HepG2 (cell line): ENCODE results near the gene ZNF627.

Experiments
- AFF4 ChIP-seq: sonication (generic); formaldehyde crosslinking; IDR thresholded peaks from 2 replicates; pipeline ENCODE4 v1.4.0; 2020; ENCODE audit warnings: missing genetic modification reagents
- ATF2 ChIP-seq: sonication (generic); formaldehyde crosslinking; IDR thresholded peaks from 2 replicates; pipeline ENCODE4 v1.4.0; 2020; ENCODE audit warnings: missing genetic modification reagents
- CTCF ChIP-seq: sonication (generic); formaldehyde crosslinking; IDR thresholded peaks from 2 replicates; pipeline ENCODE4 v1.5.0; 2020; ENCODE audit warnings: mild to moderate bottlenecking, missing genetic modification reagents, moderate library complexity
- POLR2A ChIP-seq, 2 experiments: IDR thresholded peaks; 2 replicates each; pipeline ENCODE4 v1.6.1; 2011; ENCODE audit warnings: low read depth in 2 of 2, low read length in 2 of 2, mild to moderate bottlenecking in 1 of 2, moderate library complexity in 1 of 2; ENCODE audit not compliant: insufficient read depth in 1 of 2
- ZBTB40 ChIP-seq, 2 experiments: fragments of 450-650 bp in 1 of 2; sonication (generic) in 1 of 2; formaldehyde crosslinking in 1 of 2; IDR thresholded peaks; 2 replicates each; pipeline versions ENCODE4 v1.6.1 to v1.8.0; 2016 to 2022; ENCODE audit warnings: antibody characterized with exemption in 1 of 2, mild to moderate bottlenecking in 1 of 2, missing genetic modification reagents in 1 of 2

- TF ChIP-seq AFF4 (CRISPR knock-in tag) (no peak), POLR2A (IDR thresholded peaks at IDR 0.05; ENCODE audit: insufficient read depth in 1 of 2, low read depth in 2 of 2, low read length in 2 of 2) (no peak), ZBTB40 (IDR thresholded peaks at IDR 0.05) (no peak), ZBTB40 (CRISPR knock-in tag; IDR thresholded peaks at IDR 0.05) (no peak), ATF2 (no peak), CTCF (CRISPR knock-in tag) (no peak)
Measured at GRCh38 chr19:11563532-11563931, 33.8 kb upstream of the ZNF627 start.
